ENCODE results near the gene PI16.

Gene PI16

GRCh38 chr6:37004044-37004980 is 49.8 kb downstream of the PI16 start:
- no peak for DNase-seq (ENCODE audit: low read depth)

GRCh38 chr6:37005061-37005810 is 50.7 kb downstream of the PI16 start, which contains the start of gene FGD2:
FGD2 (plus strand) TSS chr6:37005655; CDS start chr6:37005818, 163 bp downstream.
- DNase-seq (ENCODE audit: low read depth) = no peak

- no peak for DNase-seq (ENCODE audit: low read depth)
Observed at GRCh38 chr6:37005827-37006567, 51.5 kb downstream of the PI16 start.

- DNase-seq (ENCODE audit: low read depth) = no peak
Observed at GRCh38 chr6:37006793-37007339, 52.3 kb downstream of the PI16 start.

GRCh38 chr6:37007340-37008043 is 53.0 kb downstream of the PI16 start:
- no peak for DNase-seq (ENCODE audit: low read depth)

- no peak for DNase-seq (ENCODE audit: low read depth)
Observed at GRCh38 chr6:37008484-37009465, 54.2 kb downstream of the PI16 start.

- DNase-seq (ENCODE audit: low read depth) = no peak
Observed at GRCh38 chr6:37010402-37010892, 55.9 kb downstream of the PI16 start.

- no peak for DNase-seq (ENCODE audit: low read depth)
Observed at GRCh38 chr6:37011656-37012378, 57.3 kb downstream of the PI16 start.

- DNase-seq (ENCODE audit: low read depth) = no peak
Observed at GRCh38 chr6:37013516-37014491, 59.3 kb downstream of the PI16 start.
